GM23248 (cell line): ENCODE data around the gene FGF1.

Source experiments
- EZH2 ChIP-seq: fragments of 200-600 bp; sonication (generic); IDR thresholded peaks from 2 replicates; pipeline ENCODE4 v1.6.1; 2018; ENCODE audit warnings: antibody characterized with exemption, mild to moderate bottlenecking; ENCODE audit not compliant: insufficient read depth, poor library complexity, severe bottlenecking
- EZH2phosphoT487 ChIP-seq: fragments of 200-600 bp; sonication (generic); IDR thresholded peaks from 2 replicates; pipeline ENCODE4 v1.6.1; 2018; ENCODE audit warnings: antibody characterized with exemption, moderate library complexity, mild to moderate bottlenecking, low read depth; ENCODE audit not compliant: insufficient read depth

GRCh38 chr5:142725231-142726187, 39.6 kb upstream of the FGF1 start:
- TF ChIP-seq EZH2phosphoT487, result no peak
- no peak for TF ChIP-seq EZH2
